Right atrium auricular region (tissue), 2 donors: ENCODE measurements around the gene NF2. TPM values are rescaled to one million over a fixed set of nuclear protein-coding genes. Genes with fewer than 3 reads are reported as not detected.

Experiments used
- DNase-seq: peaks from one replicate; pipeline ENCODE4 v3.0.0-alpha.2; 2019; ENCODE audit warnings: low spot score
- H3K27ac ChIP-seq, 2 donors: fragments of 200-600 bp; sonication (generic); 1 replicate in 1 of 2; 2 replicates in 1 of 2; pipeline ENCODE4 v1.5.1; 2016 to 2019
- H3K27me3 ChIP-seq, 2 donors: fragments of 200-600 bp; sonication (generic); one replicate each; pipeline versions ENCODE4 v1.5.1 to v1.6.0; 2017 to 2019
- H3K36me3 ChIP-seq: fragments of 200-600 bp; sonication (generic); one replicate; pipeline ENCODE4 v1.5.1; 2016
- H3K4me1 ChIP-seq, 2 donors: fragments of 200-600 bp; sonication (generic); one replicate each; pipeline versions ENCODE4 v1.5.1 to v1.6.0; 2017 to 2019
- H3K4me3 ChIP-seq, 2 donors: fragments of 200-600 bp; sonication (generic); 1 replicate in 1 of 2; 2 replicates in 1 of 2; pipeline ENCODE4 v1.5.1; 2017 to 2019; ENCODE audit warnings: mild to moderate bottlenecking in 1 of 2, moderate library complexity in 1 of 2
- H3K9me3 ChIP-seq, 2 donors: fragments of 200-600 bp; sonication (generic); one replicate each; pipeline ENCODE4 v1.5.1; 2019
- total RNA-seq, 2 donors: library from RNA; depleted of rRNA; stranded (reverse); fragments of >200 nt; gene quantifications; one replicate each; pipeline ENCODE4 v1.1.0, GENCODE V29; 2016
- TF ChIP-seq, protein P1 (sequence below), 2 donors: fragments of 200-600 bp; sonication (generic); IDR thresholded peaks; one replicate each; pipeline ENCODE4 v1.5.1; 2019; ENCODE audit warnings: antibody characterized with exemption in 2 of 2

Gene NF2
- total RNA-seq, 2 donors from 2014 or later = 45.8 to 52.5 TPM

DNA sequence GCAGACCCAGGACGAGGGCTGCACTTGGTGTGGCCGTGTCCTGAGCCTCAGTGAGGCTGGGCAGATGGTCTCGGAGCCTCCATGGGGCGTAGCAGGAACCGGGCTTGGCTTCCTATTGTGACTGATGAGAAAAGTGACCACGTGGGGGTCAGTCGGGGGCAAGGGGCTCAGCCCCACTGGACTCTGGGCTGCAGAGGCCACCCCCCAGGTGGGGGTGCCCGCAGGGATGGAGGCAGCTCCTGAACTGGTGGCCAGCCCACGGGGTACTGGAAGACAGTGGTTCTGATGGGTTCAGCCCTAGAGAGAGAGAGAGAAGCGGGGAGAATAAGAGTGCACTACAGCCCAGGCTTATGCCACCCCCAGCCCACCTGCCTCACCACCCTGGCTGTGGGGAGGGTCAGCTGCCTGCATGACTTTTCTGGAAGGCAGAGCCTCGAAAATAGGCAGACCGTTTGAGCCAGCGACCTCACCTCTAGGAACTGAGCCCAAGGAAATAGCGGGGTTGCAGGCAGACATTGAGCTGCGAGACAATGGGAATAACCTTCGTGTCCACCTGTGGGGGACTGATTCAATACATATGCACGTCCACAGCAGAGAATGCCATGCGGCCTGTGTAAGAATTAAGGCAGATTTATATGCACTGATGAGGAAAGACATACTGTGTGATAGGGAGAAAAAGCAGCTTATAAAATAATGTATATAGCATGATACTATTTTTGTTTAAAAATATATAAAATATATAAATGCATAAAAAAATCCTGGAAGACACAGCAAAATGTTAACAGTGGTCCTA lies 127.8 kb downstream of the NF2 start:
- TF ChIP-seq, protein P1, sequence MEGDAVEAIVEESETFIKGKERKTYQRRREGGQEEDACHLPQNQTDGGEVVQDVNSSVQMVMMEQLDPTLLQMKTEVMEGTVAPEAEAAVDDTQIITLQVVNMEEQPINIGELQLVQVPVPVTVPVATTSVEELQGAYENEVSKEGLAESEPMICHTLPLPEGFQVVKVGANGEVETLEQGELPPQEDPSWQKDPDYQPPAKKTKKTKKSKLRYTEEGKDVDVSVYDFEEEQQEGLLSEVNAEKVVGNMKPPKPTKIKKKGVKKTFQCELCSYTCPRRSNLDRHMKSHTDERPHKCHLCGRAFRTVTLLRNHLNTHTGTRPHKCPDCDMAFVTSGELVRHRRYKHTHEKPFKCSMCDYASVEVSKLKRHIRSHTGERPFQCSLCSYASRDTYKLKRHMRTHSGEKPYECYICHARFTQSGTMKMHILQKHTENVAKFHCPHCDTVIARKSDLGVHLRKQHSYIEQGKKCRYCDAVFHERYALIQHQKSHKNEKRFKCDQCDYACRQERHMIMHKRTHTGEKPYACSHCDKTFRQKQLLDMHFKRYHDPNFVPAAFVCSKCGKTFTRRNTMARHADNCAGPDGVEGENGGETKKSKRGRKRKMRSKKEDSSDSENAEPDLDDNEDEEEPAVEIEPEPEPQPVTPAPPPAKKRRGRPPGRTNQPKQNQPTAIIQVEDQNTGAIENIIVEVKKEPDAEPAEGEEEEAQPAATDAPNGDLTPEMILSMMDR (IDR thresholded peaks at IDR 0.05) = no peak
- no peaks in the 10 kb centered on the region for H3K9me3 ChIP-seq
- no peak for DNase-seq
- no peaks in the 10 kb centered on the region for H3K4me1 ChIP-seq
- H3K36me3 ChIP-seq = peaks cover 7% of the 10 kb centered on the region
- H3K27me3 ChIP-seq = no peaks in the 10 kb centered on the region
- no peak overlapping the region for H3K27ac ChIP-seq
- no peak overlapping the region for H3K4me3 ChIP-seq

DNA sequence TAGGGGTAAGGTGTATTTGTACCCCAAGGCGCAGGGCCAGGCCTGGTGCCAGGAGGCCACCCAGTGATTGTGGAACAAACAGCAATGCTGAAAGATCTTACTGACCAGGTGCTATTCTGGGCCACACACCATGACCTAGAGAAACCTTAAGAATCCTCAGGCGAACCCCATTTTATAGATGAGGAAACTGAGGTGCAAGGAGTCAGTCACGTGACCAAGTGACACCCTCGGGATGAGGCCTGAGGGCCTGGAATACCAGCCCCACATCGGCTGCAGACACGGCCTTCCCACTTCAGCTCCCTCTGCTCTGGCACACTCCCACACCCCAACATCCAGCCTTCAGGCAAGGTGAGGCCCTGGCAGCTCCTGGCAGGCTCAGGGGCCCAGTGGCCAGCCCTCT lies 129.4 kb downstream of the NF2 start:
- no peaks in the 10 kb centered on the region for H3K9me3 ChIP-seq
- no peak overlapping the region for H3K4me3 ChIP-seq
- H3K27me3 ChIP-seq = no peaks in the 10 kb centered on the region
- TF ChIP-seq, protein P1 (IDR thresholded peaks at IDR 0.05) = no peak
- H3K36me3 ChIP-seq = peaks cover 7% of the 10 kb centered on the region
- H3K27ac ChIP-seq = no peak overlapping the region
- DNase-seq = no peak
- H3K4me1 ChIP-seq = no peaks in the 10 kb centered on the region

DNA sequence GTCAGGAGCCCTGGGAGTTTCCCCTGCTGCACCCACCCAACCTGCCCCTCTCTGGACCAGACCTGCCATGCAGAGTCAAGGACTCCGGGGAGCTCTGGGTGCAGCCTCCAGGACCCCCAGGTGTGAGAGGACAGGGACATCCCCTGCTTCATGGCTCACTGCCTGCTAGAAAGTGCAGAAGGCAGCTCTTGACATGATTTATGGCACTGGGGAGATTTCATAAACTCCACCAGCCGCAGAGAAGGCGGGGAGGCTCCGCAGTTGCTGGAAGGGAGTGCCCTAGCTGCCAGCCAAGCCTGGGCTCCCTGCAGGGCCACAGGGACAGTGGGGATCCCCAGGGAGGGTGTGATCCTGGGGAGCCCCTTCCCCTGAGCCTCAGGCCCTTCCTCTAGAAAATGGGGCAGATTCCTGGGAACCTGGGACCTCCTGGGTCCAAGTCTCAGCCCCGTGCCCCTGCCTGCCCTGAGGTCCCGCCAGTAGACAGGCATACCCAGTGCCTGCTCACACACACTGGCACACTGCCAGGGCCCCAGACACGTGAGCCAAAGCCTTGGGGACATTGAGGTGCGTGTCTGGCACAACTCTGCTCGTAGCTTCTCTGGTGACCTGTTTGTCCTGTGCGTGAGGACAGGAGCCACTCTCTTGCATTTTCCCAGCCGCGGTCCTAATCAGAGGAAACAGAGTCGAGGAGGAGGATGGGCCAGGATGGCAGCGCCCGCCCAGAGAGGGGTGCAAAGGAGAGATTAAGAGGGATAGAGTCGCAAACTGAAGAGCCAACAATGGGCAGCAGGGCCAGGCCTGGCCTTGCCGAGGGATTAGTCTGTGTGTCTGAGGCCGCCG lies 130.1 kb downstream of the NF2 start:
- Histone ChIP-seq H3K27ac (no peak overlapping the region), H3K4me1 (no peaks in the 10 kb centered on the region), H3K9me3 (no peaks in the 10 kb centered on the region), H3K36me3 (peaks cover 7% of the 10 kb centered on the region), H3K27me3 (no peaks in the 10 kb centered on the region), H3K4me3 (no peak overlapping the region)
- TF ChIP-seq, protein P1 (IDR thresholded peaks at IDR 0.05) = no peak
- DNase-seq = no peak

DNA sequence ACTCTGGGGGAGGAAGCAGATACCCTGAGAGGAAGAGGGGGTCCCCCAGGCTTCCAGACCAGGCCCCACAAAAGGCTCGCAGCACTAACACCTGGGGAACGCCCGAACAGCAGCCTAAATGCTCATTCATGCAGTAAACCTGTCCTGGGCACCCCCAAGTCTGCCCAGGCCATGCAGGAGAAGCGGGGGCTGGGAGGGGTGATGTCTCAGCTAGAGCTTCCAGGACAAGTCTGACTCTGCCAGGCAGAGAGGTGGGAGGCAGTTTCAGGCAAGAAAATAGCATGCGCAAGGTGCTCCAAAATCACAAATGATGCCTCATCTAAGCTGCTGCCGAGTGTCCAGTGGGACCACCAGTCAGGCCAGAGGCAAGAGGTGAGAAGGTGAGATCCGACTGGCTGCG lies 131.0 kb downstream of the NF2 start:
- Histone ChIP-seq H3K4me3 (no peak overlapping the region), H3K27me3 (no peaks in the 10 kb centered on the region), H3K27ac (no peak overlapping the region), H3K4me1 (no peaks in the 10 kb centered on the region), H3K9me3 (no peaks in the 10 kb centered on the region), H3K36me3 (peaks cover 13% of the 10 kb centered on the region)
- DNase-seq = no peak
- TF ChIP-seq, protein P1 (IDR thresholded peaks at IDR 0.05) = no peak

DNA sequence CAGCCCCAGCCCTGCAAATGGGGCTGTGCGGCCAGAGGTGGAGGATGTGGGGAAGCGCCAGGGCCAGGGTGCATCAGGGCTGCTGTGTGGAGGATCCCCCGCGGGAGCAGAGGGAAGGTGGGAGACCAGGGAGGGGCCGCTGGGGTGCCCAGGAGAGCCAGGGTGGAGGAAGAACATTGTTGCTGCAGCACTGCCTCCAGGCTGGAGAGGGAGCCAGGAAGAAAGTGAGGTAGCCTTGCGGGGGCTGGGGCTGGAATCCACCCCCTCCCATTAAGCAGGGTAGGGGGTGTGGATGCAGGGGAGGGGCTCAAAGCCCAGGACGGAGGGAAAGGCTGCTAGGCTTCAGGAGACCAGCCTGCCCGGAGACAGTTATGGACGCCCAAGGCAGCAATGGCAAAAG lies 131.4 kb downstream of the NF2 start:
- H3K27me3 ChIP-seq = no peaks in the 10 kb centered on the region
- H3K9me3 ChIP-seq = no peaks in the 10 kb centered on the region
- no peak overlapping the region for H3K27ac ChIP-seq
- no peak for DNase-seq
- TF ChIP-seq, protein P1 (IDR thresholded peaks at IDR 0.05) = no peak
- no peak overlapping the region for H3K4me3 ChIP-seq
- peaks cover 18% of the 10 kb centered on the region for H3K36me3 ChIP-seq
- no peaks in the 10 kb centered on the region for H3K4me1 ChIP-seq
